ENCODE data around the gene TOP2B. TPM values are rescaled to one million over a fixed set of nuclear protein-coding genes. Genes with fewer than 3 reads are reported as not detected.

Gene TOP2B
- total and polyA plus RNA-seq, 9 of the 15 experiments (the other 6 are each of a cell fraction or from before 2014, with no cell fraction given), result 45.3 to 186 (median 134) TPM

GRCh38 chr3:25663869-25664811 lies 567 bp downstream of the TOP2B start (continued):
- TF ChIP-seq REST (IDR thresholded peaks at IDR 0.05; ENCODE audit: borderline replicate concordance), result no peak
- no peak for TF ChIP-seq REST (CRISPR knock-in tag; IDR thresholded peaks at IDR 0.05; ENCODE audit: low read depth)
- no peak for TF ChIP-seq SMARCA5 (IDR thresholded peaks at IDR 0.05)
- TF ChIP-seq, protein P1, sequence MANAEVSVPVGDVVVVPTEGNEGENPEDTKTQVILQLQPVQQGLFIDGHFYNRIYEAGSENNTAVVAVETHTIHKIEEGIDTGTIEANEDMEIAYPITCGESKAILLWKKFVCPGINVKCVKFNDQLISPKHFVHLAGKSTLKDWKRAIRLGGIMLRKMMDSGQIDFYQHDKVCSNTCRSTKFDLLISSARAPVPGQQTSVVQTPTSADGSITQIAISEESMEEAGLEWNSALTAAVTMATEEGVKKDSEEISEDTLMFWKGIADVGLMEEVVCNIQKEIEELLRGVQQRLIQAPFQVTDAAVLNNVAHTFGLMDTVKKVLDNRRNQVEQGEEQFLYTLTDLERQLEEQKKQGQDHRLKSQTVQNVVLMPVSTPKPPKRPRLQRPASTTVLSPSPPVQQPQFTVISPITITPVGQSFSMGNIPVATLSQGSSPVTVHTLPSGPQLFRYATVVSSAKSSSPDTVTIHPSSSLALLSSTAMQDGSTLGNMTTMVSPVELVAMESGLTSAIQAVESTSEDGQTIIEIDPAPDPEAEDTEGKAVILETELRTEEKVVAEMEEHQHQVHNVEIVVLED (CRISPR knock-in tag; IDR thresholded peaks at IDR 0.05), result no peak
- TF ChIP-seq NR0B1 (IDR thresholded peaks at IDR 0.05; ENCODE audit: partially characterized antibody), result no peak
- TF ChIP-seq, protein P2, sequence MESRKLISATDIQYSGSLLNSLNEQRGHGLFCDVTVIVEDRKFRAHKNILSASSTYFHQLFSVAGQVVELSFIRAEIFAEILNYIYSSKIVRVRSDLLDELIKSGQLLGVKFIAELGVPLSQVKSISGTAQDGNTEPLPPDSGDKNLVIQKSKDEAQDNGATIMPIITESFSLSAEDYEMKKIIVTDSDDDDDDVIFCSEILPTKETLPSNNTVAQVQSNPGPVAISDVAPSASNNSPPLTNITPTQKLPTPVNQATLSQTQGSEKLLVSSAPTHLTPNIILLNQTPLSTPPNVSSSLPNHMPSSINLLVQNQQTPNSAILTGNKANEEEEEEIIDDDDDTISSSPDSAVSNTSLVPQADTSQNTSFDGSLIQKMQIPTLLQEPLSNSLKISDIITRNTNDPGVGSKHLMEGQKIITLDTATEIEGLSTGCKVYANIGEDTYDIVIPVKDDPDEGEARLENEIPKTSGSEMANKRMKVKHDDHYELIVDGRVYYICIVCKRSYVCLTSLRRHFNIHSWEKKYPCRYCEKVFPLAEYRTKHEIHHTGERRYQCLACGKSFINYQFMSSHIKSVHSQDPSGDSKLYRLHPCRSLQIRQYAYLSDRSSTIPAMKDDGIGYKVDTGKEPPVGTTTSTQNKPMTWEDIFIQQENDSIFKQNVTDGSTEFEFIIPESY (CRISPR knock-in tag; IDR thresholded peaks at IDR 0.05), result no peak
- TF ChIP-seq SAFB2 (IDR thresholded peaks at IDR 0.05; ENCODE audit: borderline replicate concordance, low read depth, low read length, severe bottlenecking), result no peak
- no peak for TF ChIP-seq ZNF277 (CRISPR knock-in tag; IDR thresholded peaks at IDR 0.05; ENCODE audit: borderline replicate concordance)
- TF ChIP-seq ZKSCAN3 (CRISPR knock-in tag; IDR thresholded peaks at IDR 0.05), result no peak
